Mammary epithelial cell (primary cell): ENCODE measurements around the gene VAV2.
"Not testable (repeated sequence)": the region's sequence is repeated elsewhere in the genome, so short reads cannot be mapped to it uniquely, and the experiment has no call there.

ENCODE experiments used
- CTCF ChIP-seq, 2 donors: IDR thresholded peaks in 1 of 2; conservative IDR thresholded peaks in 1 of 2; 2 replicates each; pipeline ENCODE4 v1.5.1; 2011 to 2012; ENCODE audit warnings: inconsistent platforms in 2 of 2, low read length in 2 of 2, mild to moderate bottlenecking in 2 of 2, control low read depth in 1 of 2, low read depth in 1 of 2; ENCODE audit not compliant: insufficient read depth in 1 of 2; ENCODE audit errors: extremely low read depth in 1 of 2
- EZH2 ChIP-seq: IDR thresholded peaks from 2 replicates; pipeline ENCODE4 v1.6.1; 2012; ENCODE audit warnings: low read length, inconsistent platforms, borderline replicate concordance

- TF ChIP-seq CTCF (conservative IDR thresholded peaks at IDR 0.05 in 1 of 2, IDR thresholded peaks at IDR 0.05 in 1 of 2; ENCODE audit: extremely low read depth in 1 of 2, insufficient read depth in 1 of 2, low read depth in 1 of 2, low read length in 2 of 2); EZH2: not testable (repeated sequence)
These were observed 225.9 kb downstream of the VAV2 start for GRCh38 chr9:133766234-133766633.
